Adrenal gland (tissue), 12 donors: ENCODE results near the gene FAM186B. TPM values are rescaled to one million over a fixed set of nuclear protein-coding genes. Genes with fewer than 3 reads are reported as not detected.

ENCODE experiments used
- DNase-seq, 7 donors: peaks; one replicate each; pipeline ENCODE4 v3.0.0-alpha.2; 2019 to 2020
- H3K27ac ChIP-seq, 5 donors: fragments of 200-600 bp; sonication (generic) in 4 of 5; 1 replicate in 3 of 5; 2 replicates in 2 of 5; pipeline versions ENCODE4 v1.5.1 to v1.8.0; 2016 to 2020; ENCODE audit warnings: mild to moderate bottlenecking in 1 of 5
- H3K27me3 ChIP-seq: fragments of 200-600 bp; 2 replicates; pipeline ENCODE4 v1.8.0; 2021
- H3K36me3 ChIP-seq, 2 donors: fragments of 200-600 bp; replicated peaks in 1 of 2; 1 replicate in 1 of 2; 2 replicates in 1 of 2; pipeline versions ENCODE4 v1.5.1 to v1.8.0; 2018 to 2022
- H3K4me1 ChIP-seq, 2 donors: fragments of 200-600 bp; replicated peaks in 1 of 2; 1 replicate in 1 of 2; 2 replicates in 1 of 2; pipeline versions ENCODE4 v1.5.1 to v1.8.0; 2018 to 2021
- H3K4me3 ChIP-seq, 4 donors: fragments of 200-600 bp; sonication (generic) in 3 of 4; one replicate each; pipeline ENCODE4 v1.5.1; 2016 to 2018
- H3K9me3 ChIP-seq, 3 donors: fragments of 200-600 bp; sonication (generic) in 1 of 3; replicated peaks in 1 of 3; 1 replicate in 2 of 3; 2 replicates in 1 of 3; pipeline versions ENCODE4 v1.5.1 to v1.8.0; 2016 to 2021
- CTCF ChIP-seq, 6 experiments: fragments of 450-650 bp in 4 of 6; fragments of 200-600 bp in 2 of 6; sonication (generic) in 1 of 6; IDR thresholded peaks; 1 replicate in 5 of 6; 2 replicates in 1 of 6; pipeline versions ENCODE4 v1.5.1 to v1.8.0; 2016 to 2021; ENCODE audit warnings: antibody characterized with exemption in 6 of 6, mild to moderate bottlenecking in 2 of 6, moderate library complexity in 1 of 6
- POLR2A ChIP-seq, 2 donors: fragments of 450-650 bp; IDR thresholded peaks; one replicate each; pipeline ENCODE4 v1.6.1; 2017; ENCODE audit warnings: antibody characterized with exemption in 2 of 2, mild to moderate bottlenecking in 2 of 2, moderate library complexity in 1 of 2
- WGBS, 4 donors: extraction: QIAGEN DNeasy Blood & Tissue Kit in 2 of 4; methylation state at CpG; one replicate each; pipeline versions ENCODE4 v1.1.5 to v1.1.7; 2013 to 2017; 5-methylcytosine and 5-hydroxymethylcytosine counted together
- intact Hi-C, 2 donors: fragments of 100-400 bp; cut with DNase I; formaldehyde crosslinking; loops; one replicate each; pipeline versions ENCODE4 v1.14.1 to v1.15.0; 2022 to 2023
- polyA plus RNA-seq, 3 donors: library from polyadenylated mRNA; stranded (reverse); fragments of 200-250 nt in 2 of 3; fragments of 350-450 nt in 1 of 3; fragmentation: Illumina TruSeq in 1 of 3; extraction: RNeasy Lipid Tissue Mini Kit (QIAGEN cat#74804) in 1 of 3; gene quantifications; one replicate each; pipeline ENCODE4 v1.2.3, GENCODE V29; 2013 to 2014
- total RNA-seq, 9 donors: library from RNA; depleted of rRNA in 4 of 9; stranded (reverse); fragments of >200 nt in 4 of 9; fragments of 120-200 nt in 1 of 9; fragmentation: NEBNext Ultra II Directional in 1 of 9; extraction: Animal tissue kit (Norgen Biotek cat#: 25700) in 1 of 9; gene quantifications; one replicate each; pipeline versions ENCODE4 v1.1.0 to v1.2.4, GENCODE V29; 2013 to 2023
- donor health status: healthy with polysubstance abuse.
- donor health status: Bipolar disorder and iron deficiency.
- donor health status: DM: yes; HTN: yes; CAD: no.
- donor health status: DM: no; HTN: no; CAD: no.
- donor health status: DM: no; HTN: no; CAD: no.
- donor health status: DM: yes; HTN: yes; CAD: no.

Gene FAM186B
- total and polyA plus RNA-seq, 12 donors: 0.29 to 2.3 (median 1.0) TPM; not detected in 1

- peak in 1 of 7 donors; percentile 48 for DNase-seq
- Histone ChIP-seq H3K4me3 (no peak overlapping the region), H3K36me3 (peaks cover 0 to 58% of the 10 kb centered on the region in 2 donors), H3K27me3 (no peaks in the 10 kb centered on the region), H3K4me1 (peaks cover 4 to 7% of the 10 kb centered on the region in 2 donors), H3K9me3 (no peaks in the 10 kb centered on the region), H3K27ac (peak overlapping the region in 1 of 5 donors; percentile 7)
- TF ChIP-seq POLR2A (IDR thresholded peaks at IDR 0.05): no peak
- TF ChIP-seq CTCF (IDR thresholded peaks at IDR 0.05): no peak
- 74 to 79% (median 76%) methylated on average over 7 to 12 of the region's 12 CpGs for WGBS, 4 donors
- intact Hi-C loops: no loop called here
Measured at GRCh38 chr12:49646871-49647654, 41.6 kb upstream of the FAM186B start.

DNA sequence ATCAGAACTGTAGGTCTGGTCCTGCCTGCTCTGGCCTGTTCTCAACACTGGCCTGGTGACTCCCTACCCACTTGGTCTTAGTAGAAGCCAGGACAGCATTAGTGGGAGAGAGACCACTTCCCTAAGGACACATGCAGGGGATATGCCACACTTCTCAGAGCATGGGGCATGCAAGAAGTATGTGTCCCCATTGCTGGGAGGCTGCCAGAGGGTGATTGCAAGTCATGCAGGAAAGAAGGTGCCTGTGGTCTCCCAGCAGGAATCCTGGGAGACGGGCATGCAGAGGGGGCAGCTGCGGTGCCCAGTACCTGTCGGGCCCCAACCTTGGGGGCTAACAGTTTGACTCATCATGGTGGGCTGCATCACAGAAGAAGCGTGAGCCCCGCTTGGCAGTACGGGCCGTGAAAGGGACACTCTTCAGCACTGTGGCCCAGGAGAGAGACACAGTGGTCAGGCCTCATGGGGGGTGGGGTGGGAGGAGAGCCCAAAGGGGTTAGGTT is 40.9 kb upstream of the FAM186B start:
- 84 to 97% (median 92%) methylated on average over 4 to 7 of the region's 7 CpGs for WGBS, 4 donors
- H3K4me1 ChIP-seq: peaks cover 4 to 8% of the 10 kb centered on the region in 2 donors
- DNase-seq: no peak
- peak overlapping the region in 1 of 5 donors; percentile 7 for H3K27ac ChIP-seq
- H3K36me3 ChIP-seq: peaks cover 0 to 58% of the 10 kb centered on the region in 2 donors
- H3K4me3 ChIP-seq: no peak overlapping the region
- no peak for TF ChIP-seq POLR2A (IDR thresholded peaks at IDR 0.05)
- TF ChIP-seq CTCF (IDR thresholded peaks at IDR 0.05): no peak
- intact Hi-C loops: no loop called here
- no peaks in the 10 kb centered on the region for H3K27me3 ChIP-seq
- no peaks in the 10 kb centered on the region for H3K9me3 ChIP-seq

GRCh38 chr12:49645146-49646039 is 40.0 kb upstream of the FAM186B start:
- intact Hi-C loops: loop anchor here (2.0 kb wide), 2 partner anchors 61 to 63 kb away; partner anchors contain the start of gene FMNL3 (in 1 of the 2)
- H3K27ac ChIP-seq: no peak overlapping the region

More at GRCh38 chr12:49645146-49646039, 40.0 kb upstream of the FAM186B start:
- H3K36me3 ChIP-seq: peaks cover 0 to 50% of the 10 kb centered on the region in 2 donors
- no peak for TF ChIP-seq POLR2A (IDR thresholded peaks at IDR 0.05)
- TF ChIP-seq CTCF (IDR thresholded peaks at IDR 0.05): no peak
- H3K4me1 ChIP-seq: peaks cover 4 to 8% of the 10 kb centered on the region in 2 donors
- H3K4me3 ChIP-seq: no peak overlapping the region
- no peaks in the 10 kb centered on the region for H3K9me3 ChIP-seq
- no peak for DNase-seq
- no peaks in the 10 kb centered on the region for H3K27me3 ChIP-seq
- WGBS, 4 donors: 82 to 93% (median 90%) methylated on average over 5 to 6 of the region's 6 CpGs
